NB4 (cell line): ENCODE data around the gene ZNF268.

Source experiments
- POLR2A ChIP-seq: IDR thresholded peaks from 2 replicates; pipeline ENCODE4 v1.6.1; 2011; ENCODE audit warnings: mild to moderate bottlenecking; ENCODE audit not compliant: insufficient read length; ENCODE audit errors: extremely low read depth
- TF ChIP-seq, protein P1 (sequence below): IDR thresholded peaks from one replicate; pipeline ENCODE4 v1.5.1; 2012; ENCODE audit warnings: low read depth, low read length

DNA sequence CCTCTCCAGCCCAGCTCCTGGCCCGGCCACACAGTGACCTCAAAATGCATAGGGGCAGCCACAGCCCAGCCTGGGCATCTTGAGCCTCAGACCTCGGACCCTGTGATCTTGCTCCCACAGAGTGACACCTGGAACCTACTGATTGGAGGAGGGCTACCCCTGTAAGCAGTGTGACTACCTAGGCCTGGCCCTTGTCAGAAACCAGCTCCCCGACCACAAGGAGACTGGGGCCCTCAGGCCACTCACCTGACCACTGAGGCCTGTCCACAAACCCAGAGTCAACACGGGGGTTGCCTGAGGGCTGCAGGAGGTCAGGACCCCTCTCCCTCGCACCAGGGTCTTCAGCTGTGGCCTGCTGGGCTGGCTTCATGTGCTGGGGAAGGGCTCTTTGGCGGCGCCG, 45.4 kb downstream of the ZNF268 start:
- TF ChIP-seq, protein P1, sequence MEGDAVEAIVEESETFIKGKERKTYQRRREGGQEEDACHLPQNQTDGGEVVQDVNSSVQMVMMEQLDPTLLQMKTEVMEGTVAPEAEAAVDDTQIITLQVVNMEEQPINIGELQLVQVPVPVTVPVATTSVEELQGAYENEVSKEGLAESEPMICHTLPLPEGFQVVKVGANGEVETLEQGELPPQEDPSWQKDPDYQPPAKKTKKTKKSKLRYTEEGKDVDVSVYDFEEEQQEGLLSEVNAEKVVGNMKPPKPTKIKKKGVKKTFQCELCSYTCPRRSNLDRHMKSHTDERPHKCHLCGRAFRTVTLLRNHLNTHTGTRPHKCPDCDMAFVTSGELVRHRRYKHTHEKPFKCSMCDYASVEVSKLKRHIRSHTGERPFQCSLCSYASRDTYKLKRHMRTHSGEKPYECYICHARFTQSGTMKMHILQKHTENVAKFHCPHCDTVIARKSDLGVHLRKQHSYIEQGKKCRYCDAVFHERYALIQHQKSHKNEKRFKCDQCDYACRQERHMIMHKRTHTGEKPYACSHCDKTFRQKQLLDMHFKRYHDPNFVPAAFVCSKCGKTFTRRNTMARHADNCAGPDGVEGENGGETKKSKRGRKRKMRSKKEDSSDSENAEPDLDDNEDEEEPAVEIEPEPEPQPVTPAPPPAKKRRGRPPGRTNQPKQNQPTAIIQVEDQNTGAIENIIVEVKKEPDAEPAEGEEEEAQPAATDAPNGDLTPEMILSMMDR = no peak
- TF ChIP-seq POLR2A = no peak
